Common myeloid progenitor, CD34-positive (primary cell): ENCODE data around the gene PTPRQ.

Experiments
- CTCF ChIA-PET: fragments of 350-600 bp; sonication (Branson Sonifier 250); formaldehyde crosslinking; loops from one replicate; lab custom pipeline; 2021; ENCODE audit warnings: antibody characterized with exemption; lab: Charles Lee
- POLR2A ChIA-PET: fragments of 350-600 bp; sonication (Branson Sonifier 250); formaldehyde crosslinking; loops from one replicate; lab custom pipeline; 2021; ENCODE audit warnings: antibody characterized with exemption; lab: Charles Lee
- DNase-seq, 3 donors: peaks; one replicate each; pipeline versions ENCODE4 v3.0.0 to v3.0.0-alpha.2; 2013
- H3K27ac ChIP-seq, 2 experiments: 1 replicate in 1 of 2; 2 replicates in 1 of 2; pipeline ENCODE4 v1.7.0; 2013; ENCODE audit warnings: inconsistent platforms in 2 of 2, low read length in 2 of 2, mild to moderate bottlenecking in 2 of 2, low read depth in 1 of 2, moderate library complexity in 1 of 2; ENCODE audit not compliant: severe bottlenecking in 2 of 2, insufficient read depth in 1 of 2, poor library complexity in 1 of 2
- H3K27me3 ChIP-seq, 5 experiments: replicated peaks in 2 of 5; 1 replicate in 3 of 5; 2 replicates in 2 of 5; pipeline versions ENCODE4 v1.6.1 to v1.7.0; 2013; ENCODE audit warnings: low read length in 4 of 5, mild to moderate bottlenecking in 2 of 5, moderate library complexity in 2 of 5, inconsistent platforms in 1 of 5; ENCODE audit not compliant: insufficient read depth in 5 of 5, control insufficient read depth in 4 of 5
- H3K36me3 ChIP-seq, 4 experiments: 1 replicate in 2 of 4; 2 replicates in 2 of 4; pipeline versions ENCODE4 v1.6.1 to v1.7.0; 2013; ENCODE audit warnings: low read length in 3 of 4, control low read depth in 1 of 4, mild to moderate bottlenecking in 1 of 4; ENCODE audit not compliant: control insufficient read depth in 4 of 4, insufficient read depth in 4 of 4
- H3K4me1 ChIP-seq, 4 experiments: 1 replicate in 3 of 4; 2 replicates in 1 of 4; pipeline versions ENCODE4 v1.6.1 to v1.7.1; 2013; ENCODE audit warnings: low read length in 3 of 4, mild to moderate bottlenecking in 3 of 4, control low read depth in 1 of 4, inconsistent platforms in 1 of 4, moderate library complexity in 1 of 4; ENCODE audit not compliant: control insufficient read depth in 4 of 4, insufficient read depth in 4 of 4; ENCODE audit errors: control extremely low read depth in 1 of 4
- H3K4me3 ChIP-seq, 7 experiments: 1 replicate in 4 of 7; 2 replicates in 3 of 7; pipeline versions ENCODE4 v1.5.1 to v1.7.0; 2013; ENCODE audit warnings: mild to moderate bottlenecking in 7 of 7, low read length in 6 of 7, moderate library complexity in 6 of 7, inconsistent platforms in 2 of 7, low read depth in 2 of 7, control low read depth in 1 of 7; ENCODE audit not compliant: insufficient read depth in 4 of 7, control insufficient read depth in 1 of 7; ENCODE audit errors: extremely low read depth in 1 of 7
- H3K9me3 ChIP-seq, 5 experiments: 1 replicate in 4 of 5; 2 replicates in 1 of 5; pipeline versions ENCODE4 v1.6.1 to v1.7.1; 2013; ENCODE audit warnings: low read length in 4 of 5, mild to moderate bottlenecking in 2 of 5, inconsistent platforms in 1 of 5, low read depth in 1 of 5, moderate library complexity in 1 of 5; ENCODE audit not compliant: control insufficient read depth in 4 of 5, insufficient read depth in 2 of 5; ENCODE audit errors: control extremely low read depth in 1 of 5
- WGBS: methylation state at CpG from one replicate; pipeline ENCODE4 v1.1.5; 2013; ENCODE audit not compliant: insufficient coverage; 5-methylcytosine and 5-hydroxymethylcytosine counted together

Gene PTPRQ

DNA sequence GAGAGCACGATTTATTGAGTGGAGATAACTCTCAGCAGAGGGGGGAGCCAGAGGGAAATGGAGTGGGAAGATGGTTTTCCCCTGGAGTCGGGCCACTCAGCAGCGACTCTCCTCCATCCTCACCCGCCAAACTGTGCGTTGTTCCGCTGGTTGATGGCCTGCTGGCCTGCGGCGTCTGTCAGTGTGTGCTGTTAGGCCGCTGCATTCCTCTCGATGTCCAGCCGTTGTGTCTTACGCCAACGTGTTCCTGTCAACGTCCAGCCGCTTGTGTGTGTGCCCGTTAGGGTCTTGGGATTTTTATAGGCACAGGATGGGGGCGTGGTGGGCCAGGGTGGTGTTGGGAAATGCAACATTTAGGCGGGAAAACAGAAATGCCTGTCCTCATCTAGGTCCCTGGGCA is 69.2 kb downstream of the PTPRQ start:
- 50% methylated on average over 18 of the region's 18 CpGs for WGBS
- CTCF ChIA-PET: no interaction called here
- H3K27ac ChIP-seq: no peak overlapping the region
- no peak for DNase-seq
- H3K4me3 ChIP-seq: no peak overlapping the region
- POLR2A ChIA-PET: interaction anchor here (0.6 kb wide), 1 partner anchor 36 kb away, joined by 4 read pairs; no protein-coding TSS in a partner anchor
- no peaks in the 10 kb centered on the region for H3K4me1 ChIP-seq
- no peaks in the 10 kb centered on the region for H3K9me3 ChIP-seq
- peaks cover 0 to 19% (median 2%) of the 10 kb centered on the region in 5 experiments for H3K27me3 ChIP-seq
- H3K36me3 ChIP-seq: no peaks in the 10 kb centered on the region

DNA sequence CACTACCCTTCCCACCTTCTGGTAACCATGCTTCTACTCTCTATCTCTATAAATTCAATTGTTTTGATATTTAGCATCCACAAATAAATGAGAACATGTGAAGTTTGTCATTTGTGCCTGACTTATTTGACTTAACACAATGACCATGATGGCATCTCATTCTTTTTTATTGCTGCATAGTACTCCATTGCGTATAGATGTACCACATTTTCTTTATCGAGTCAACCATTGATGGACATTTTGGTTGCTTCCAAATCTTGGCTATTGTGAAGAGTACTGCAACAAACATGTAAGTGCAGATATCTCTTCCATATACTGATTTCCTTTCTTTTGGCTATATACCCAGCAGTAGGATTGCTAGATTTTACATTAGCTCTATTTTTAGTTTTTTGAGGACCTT is 73.6 kb downstream of the PTPRQ start:
- no peaks in the 10 kb centered on the region for H3K9me3 ChIP-seq
- H3K36me3 ChIP-seq: no peaks in the 10 kb centered on the region
- H3K27me3 ChIP-seq: peaks cover 0 to 11% (median 2%) of the 10 kb centered on the region in 5 experiments
- DNase-seq: no peak
- H3K4me1 ChIP-seq: no peaks in the 10 kb centered on the region
- ChIA-PET CTCF (no interaction called here), POLR2A (no interaction called here)
- no peak overlapping the region for H3K27ac ChIP-seq
- no peak overlapping the region for H3K4me3 ChIP-seq
- 100% methylated on average over 1 of the region's 2 CpGs for WGBS

DNA sequence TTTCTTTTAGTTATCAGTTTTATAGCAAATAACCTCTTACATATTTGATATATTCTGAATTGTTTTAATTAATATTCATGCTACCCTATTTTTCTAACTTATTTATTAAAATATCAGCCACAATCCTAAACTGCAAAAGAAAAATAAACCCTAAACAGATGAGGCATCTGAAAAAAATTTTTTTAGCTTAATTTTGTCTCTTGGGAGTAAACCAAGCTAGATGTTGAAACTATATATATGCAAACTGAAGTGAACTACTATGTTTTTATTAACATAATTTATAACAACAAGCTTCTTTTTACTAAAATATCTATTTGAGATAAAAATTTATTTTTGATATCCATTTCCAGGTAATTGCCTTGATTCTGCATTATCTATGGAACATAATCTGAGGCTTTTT is 87.6 kb downstream of the PTPRQ start:
- DNase-seq: no peak
- ChIA-PET CTCF (interaction anchor here (0.7 kb wide), 1 partner anchor 53 kb away, joined by 3 read pairs; no protein-coding TSS in a partner anchor), POLR2A (no interaction called here)
- Histone ChIP-seq H3K4me1 (no peaks in the 10 kb centered on the region), H3K27ac (no peak overlapping the region), H3K4me3 (no peak overlapping the region), H3K27me3 (peaks cover 0 to 2% (median 0%) of the 10 kb centered on the region in 5 experiments), H3K9me3 (no peaks in the 10 kb centered on the region), H3K36me3 (no peaks in the 10 kb centered on the region)

DNA sequence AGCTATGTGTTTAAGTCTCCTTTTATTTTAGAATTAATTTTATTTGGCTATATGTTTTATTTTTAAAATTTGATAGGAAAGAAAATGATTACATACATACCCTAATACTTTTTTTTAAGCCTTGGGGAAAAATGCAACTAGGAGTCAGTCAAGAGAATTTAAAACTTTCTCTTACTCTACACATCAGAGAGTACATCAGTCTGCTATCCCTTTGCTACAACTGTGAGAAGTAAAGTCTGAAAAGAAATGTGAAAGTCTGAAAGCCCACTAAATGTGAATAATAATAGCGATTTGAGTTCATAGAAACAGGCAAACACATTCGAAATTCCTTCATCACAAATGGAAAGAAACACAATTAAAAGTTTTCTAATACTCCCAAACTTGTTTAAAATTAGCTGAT is 95.0 kb downstream of the PTPRQ start:
- Histone ChIP-seq H3K36me3 (no peaks in the 10 kb centered on the region), H3K9me3 (no peaks in the 10 kb centered on the region), H3K4me3 (no peak overlapping the region), H3K27ac (no peak overlapping the region), H3K4me1 (no peaks in the 10 kb centered on the region), H3K27me3 (no peaks in the 10 kb centered on the region)
- POLR2A ChIA-PET: no interaction called here
- CTCF ChIA-PET: no interaction called here
- WGBS: no CpG with 5 or more reads among the region's 2 CpGs
- DNase-seq: no peak

DNA sequence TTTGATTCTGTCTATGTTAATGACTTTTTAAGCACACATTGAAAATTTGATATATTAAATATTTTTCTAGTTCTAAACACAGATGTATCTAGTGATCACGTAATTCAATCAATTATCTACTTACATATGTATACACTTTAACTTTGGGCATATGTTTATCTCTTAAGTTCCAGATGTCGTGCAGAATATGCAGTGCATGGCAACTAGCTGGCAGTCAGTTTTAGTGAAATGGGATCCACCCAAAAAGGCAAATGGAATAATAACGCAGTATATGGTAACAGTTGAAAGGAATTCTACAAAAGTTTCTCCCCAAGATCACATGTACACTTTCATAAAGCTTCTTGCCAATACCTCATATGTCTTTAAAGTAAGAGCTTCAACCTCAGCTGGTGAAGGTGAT is 105.3 kb downstream of the PTPRQ start:
- POLR2A ChIA-PET: no interaction called here
- Histone ChIP-seq H3K27me3 (no peaks in the 10 kb centered on the region), H3K27ac (no peak overlapping the region), H3K36me3 (no peaks in the 10 kb centered on the region), H3K4me3 (no peak overlapping the region), H3K4me1 (no peaks in the 10 kb centered on the region), H3K9me3 (peaks cover 0 to 2% (median 0%) of the 10 kb centered on the region in 5 experiments)
- WGBS: 93% methylated on average over 2 of the region's 3 CpGs
- CTCF ChIA-PET: no interaction called here
- no peak for DNase-seq

DNA sequence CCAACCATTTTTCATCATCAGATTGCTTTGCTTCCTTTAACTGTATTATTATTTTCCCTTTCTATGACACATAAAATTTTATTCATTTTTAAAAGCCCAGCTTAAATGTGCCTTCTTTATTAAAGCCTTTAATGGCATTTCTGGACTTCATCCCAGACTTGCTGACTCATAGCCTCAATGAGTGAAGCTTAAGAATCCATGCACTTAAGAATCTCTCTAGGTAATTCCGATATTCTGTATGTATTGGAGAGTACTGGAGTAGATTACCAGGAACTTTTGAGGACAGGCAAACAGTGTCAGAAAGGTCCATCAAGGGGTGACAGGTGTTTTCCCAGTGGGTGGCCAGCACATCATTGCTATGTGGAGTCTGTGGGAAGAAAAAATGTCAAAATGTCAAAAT is 107.9 kb downstream of the PTPRQ start:
- Histone ChIP-seq H3K9me3 (peaks cover 0 to 2% (median 0%) of the 10 kb centered on the region in 5 experiments), H3K27me3 (no peaks in the 10 kb centered on the region), H3K36me3 (no peaks in the 10 kb centered on the region), H3K4me1 (no peaks in the 10 kb centered on the region), H3K27ac (no peak overlapping the region), H3K4me3 (no peak overlapping the region)
- no peak for DNase-seq
- CTCF ChIA-PET: interaction anchor here (1.3 kb wide), 1 partner anchor 10 kb away, joined by 3 read pairs; no protein-coding TSS in a partner anchor
- 100% methylated on average over 1 of the region's 1 CpG for WGBS
- POLR2A ChIA-PET: no interaction called here

DNA sequence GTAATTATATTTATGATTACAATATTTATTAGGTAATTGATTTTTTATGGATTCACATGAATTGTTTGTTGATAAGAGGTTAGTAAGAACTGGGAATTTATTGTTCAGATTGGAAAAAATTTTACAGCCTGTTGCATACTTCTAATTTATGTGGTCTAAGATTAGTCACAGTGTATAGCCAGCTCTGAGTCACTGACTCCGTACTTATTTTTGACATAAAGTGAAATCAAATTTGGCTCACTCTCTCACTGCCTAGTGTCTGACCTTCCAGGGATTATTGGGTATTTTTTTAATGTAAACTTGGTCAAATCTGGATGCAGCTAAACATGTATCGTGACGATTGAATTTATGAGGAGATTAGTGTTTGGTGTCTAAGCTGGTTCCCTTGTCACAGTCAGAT is 109.3 kb downstream of the PTPRQ start:
- H3K9me3 ChIP-seq: peaks cover 0 to 2% (median 0%) of the 10 kb centered on the region in 5 experiments
- ChIA-PET CTCF (interaction anchor here (1.7 kb wide), 1 partner anchor 10 kb away, joined by 3 read pairs; no protein-coding TSS in a partner anchor), POLR2A (no interaction called here)
- WGBS: no CpG with 5 or more reads among the region's 3 CpGs
- no peak overlapping the region for H3K27ac ChIP-seq
- H3K27me3 ChIP-seq: no peaks in the 10 kb centered on the region
- no peak overlapping the region for H3K4me3 ChIP-seq
- no peak for DNase-seq
- no peaks in the 10 kb centered on the region for H3K36me3 ChIP-seq
- no peaks in the 10 kb centered on the region for H3K4me1 ChIP-seq
